ENCODE measurements around the gene LIN7A.

GRCh38 chr12:80747800-80748199, 189.9 kb downstream of the LIN7A start:
- no peak for TF ChIP-seq CTCF (IDR thresholded peaks at IDR 0.05; ENCODE audit: poor library complexity)
- no peak for TF ChIP-seq EZH2 (IDR thresholded peaks at IDR 0.05; ENCODE audit: borderline replicate concordance)
- TF ChIP-seq EZH2phosphoT487 (IDR thresholded peaks at IDR 0.05; ENCODE audit: low read depth, severe bottlenecking, unreplicated experiment): no peak
